Left lobe of liver (tissue), 2 donors: ENCODE results near the gene ICAM1. TPM values are rescaled to one million over a fixed set of nuclear protein-coding genes. Genes with fewer than 3 reads are reported as not detected.
"Not testable (repeated sequence)": the region's sequence is repeated elsewhere in the genome, so short reads cannot be mapped to it uniquely, and the experiment has no call there.

ENCODE experiments used
- ATAC-seq: fragments of 200-7000 bp; cut with Tn5 transposase; one replicate; pipeline ENCODE4 v1.9.1; 2020; ENCODE audit warnings: mild to moderate bottlenecking, moderate library complexity
- DNase-seq: peaks from one replicate; pipeline ENCODE4 v3.0.0-alpha.2; 2020; ENCODE audit warnings: low spot score
- total RNA-seq: library from RNA; stranded (reverse); gene quantifications from one replicate; pipeline ENCODE4 v1.2.1, GENCODE V29; 2021
- donor health status: DM: no; HTN: no; CAD: no; lungs with moderate emphysema.
- donor health status: DM: no; HTN: yes; CAD: no.

The ICAM1 gene
- total RNA-seq: 5.9 TPM

GRCh38 chr19:10270616-10271394 lies at the start of gene ICAM1:
Gene ICAM1 (plus strand): TSS chr19:10271120. CDS start chr19:10271160, 40 bp downstream.
- ATAC-seq (peak; percentile 76), DNase-seq (peak; percentile 86)

GRCh38 chr19:10222201-10222890 lies 48.6 kb upstream of the ICAM1 start:
- DNase-seq: no peak
- no peak for ATAC-seq

GRCh38 chr19:10223488-10224213 lies 47.3 kb upstream of the ICAM1 start:
- DNase-seq: no peak

GRCh38 chr19:10224337-10224736 lies 46.6 kb upstream of the ICAM1 start:
- DNase-seq: no peak
- ATAC-seq: no peak

More at GRCh38 chr19:10223488-10224213, 47.3 kb upstream of the ICAM1 start:
- ATAC-seq: no peak

GRCh38 chr19:10226021-10226375 lies 44.9 kb upstream of the ICAM1 start:
- ATAC-seq: no peak
- no peak for DNase-seq

- no peak for DNase-seq
- no peak for ATAC-seq
Observed at GRCh38 chr19:10226376-10227025, 44.4 kb upstream of the ICAM1 start.

GRCh38 chr19:10227026-10227971 lies 43.6 kb upstream of the ICAM1 start:
- ATAC-seq (no peak), DNase-seq (no peak)

GRCh38 chr19:10228393-10228792 lies 42.5 kb upstream of the ICAM1 start:
- ATAC-seq (no peak), DNase-seq (no peak)

- DNase-seq: no peak
- ATAC-seq: peak; percentile 19
Observed at GRCh38 chr19:10228920-10229319, 42.0 kb upstream of the ICAM1 start.

- ATAC-seq (no peak), DNase-seq (peak; percentile 56)
Observed at GRCh38 chr19:10230173-10230860, 40.6 kb upstream of the ICAM1 start.

GRCh38 chr19:10230861-10231611 lies 39.9 kb upstream of the ICAM1 start, which contains the start of gene S1PR2:
Gene S1PR2 (minus strand): TSS chr19:10231331. CDS start chr19:10224905, 6,426 bp downstream.
- ATAC-seq (peak; percentile 90), DNase-seq (peak; percentile 70)

GRCh38 chr19:10231612-10232228 lies 39.2 kb upstream of the ICAM1 start:
- no peak for DNase-seq
- ATAC-seq: no peak

GRCh38 chr19:10233946-10234345 lies 37.0 kb upstream of the ICAM1 start:
- ATAC-seq (no peak), DNase-seq (no peak)

- ATAC-seq (no peak), DNase-seq (no peak)
Observed at GRCh38 chr19:10235003-10235402, 35.9 kb upstream of the ICAM1 start.

GRCh38 chr19:10235409-10235808 lies 35.5 kb upstream of the ICAM1 start:
- not testable (repeated sequence) for DNase-seq, ATAC-seq

GRCh38 chr19:10237702-10238101 lies 33.2 kb upstream of the ICAM1 start:
- ATAC-seq: peak; percentile 36
- no peak for DNase-seq

GRCh38 chr19:10238172-10238783 lies 32.6 kb upstream of the ICAM1 start:
- DNase-seq (no peak), ATAC-seq (peak; percentile 71)
